HG02759 (cell line): Measurements from ENCODE around the gene CD74.
"Not testable (repeated sequence)": the region's sequence is repeated elsewhere in the genome, so short reads cannot be mapped to it uniquely, and the experiment has no call there.

Experiments
- ATAC-seq: cut with Tn5 transposase; IDR thresholded peaks from one replicate; pipeline ENCODE4 v1.9.1; 2021; ENCODE audit warnings: mild to moderate bottlenecking, moderate library complexity; ENCODE audit not compliant: unreplicated experiment

CD74 gene

DNA sequence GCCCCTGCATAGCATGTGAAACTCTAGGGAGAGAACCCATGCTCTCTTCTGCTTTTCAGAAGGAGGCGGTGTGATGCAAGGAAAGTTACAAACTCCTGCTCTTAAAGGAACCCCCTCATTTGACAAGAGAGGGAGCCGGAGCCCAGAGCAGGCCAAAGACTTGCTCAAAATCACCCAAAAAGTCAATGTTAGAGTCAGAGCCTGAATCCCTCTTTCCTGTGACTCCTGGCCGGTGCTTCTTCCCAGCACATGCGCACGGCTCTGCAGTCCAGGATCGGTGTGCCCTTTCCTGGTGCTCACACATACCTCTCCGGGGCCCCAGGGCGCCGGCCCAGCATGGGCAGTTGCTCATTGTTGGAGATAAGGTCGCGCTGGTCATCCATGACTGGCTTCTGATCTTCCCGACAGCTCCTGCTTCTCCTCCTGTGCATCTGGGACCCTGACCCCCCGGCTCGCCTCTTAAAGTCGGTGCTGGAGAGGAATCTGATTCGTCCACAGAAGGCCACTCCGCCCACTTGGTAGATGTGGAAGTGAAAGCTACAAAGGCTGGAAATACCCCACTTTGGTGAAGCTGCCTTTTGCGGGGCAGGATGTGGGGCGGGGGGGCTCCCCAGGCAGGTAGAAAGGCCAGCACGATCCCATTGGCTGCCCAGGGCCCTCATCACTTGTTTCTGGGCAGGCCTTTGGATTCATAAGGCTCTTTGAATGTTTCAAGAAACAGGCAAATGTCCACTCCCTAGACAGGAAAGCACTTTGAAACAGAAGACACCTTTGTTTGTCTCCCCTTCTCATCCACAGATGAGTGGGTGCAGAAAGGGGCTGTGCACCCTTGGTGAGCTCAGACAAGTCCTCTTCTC, at the start of gene CD74:
CD74 (minus strand) TSS at position 592 of the 857 bp plus-strand sequence; CDS start at position 431, 161 bp downstream.
- peak; percentile 80 for ATAC-seq

DNA sequence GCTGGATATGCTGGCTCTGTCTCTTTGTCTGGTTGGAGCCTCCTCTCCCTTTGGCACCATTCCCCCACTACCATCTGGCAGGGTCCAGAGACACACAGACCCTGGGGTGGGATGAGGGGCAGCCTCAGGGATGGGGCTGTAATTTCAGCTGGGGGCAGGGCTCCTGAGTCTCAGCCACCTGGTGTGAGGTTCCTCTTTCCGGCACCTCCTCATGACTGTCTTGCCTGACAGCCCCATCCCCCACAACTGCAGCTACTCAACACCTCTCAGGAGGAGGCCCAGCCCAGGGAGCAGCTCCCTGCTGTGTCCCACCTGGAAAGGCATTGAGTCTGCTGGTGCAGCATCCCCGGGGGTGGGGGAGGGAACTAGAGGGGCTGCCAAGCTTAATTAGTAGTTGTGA, 48.5 kb upstream of the CD74 start:
- peak; percentile 82 for ATAC-seq

DNA sequence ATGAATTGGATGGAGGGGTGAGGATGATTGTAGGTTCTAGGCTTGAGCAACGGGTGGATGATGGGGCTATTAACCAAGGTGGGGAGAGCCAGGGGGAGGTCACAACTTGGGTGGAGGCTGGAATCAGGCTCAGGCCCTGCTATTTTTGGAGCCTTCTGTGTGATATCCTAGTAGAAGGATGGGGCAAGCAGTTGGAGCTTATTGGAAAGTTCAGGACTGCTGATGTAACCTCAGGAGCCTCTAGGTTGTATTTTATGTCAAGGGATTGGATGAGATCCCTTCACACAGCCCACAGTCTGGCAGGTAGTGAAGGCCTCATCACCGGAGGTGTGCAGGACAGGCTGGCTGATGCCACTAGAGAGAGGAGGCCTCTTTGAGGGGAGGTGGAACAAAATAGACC, 48.1 kb upstream of the CD74 start:
- peak; percentile 21 for ATAC-seq

DNA sequence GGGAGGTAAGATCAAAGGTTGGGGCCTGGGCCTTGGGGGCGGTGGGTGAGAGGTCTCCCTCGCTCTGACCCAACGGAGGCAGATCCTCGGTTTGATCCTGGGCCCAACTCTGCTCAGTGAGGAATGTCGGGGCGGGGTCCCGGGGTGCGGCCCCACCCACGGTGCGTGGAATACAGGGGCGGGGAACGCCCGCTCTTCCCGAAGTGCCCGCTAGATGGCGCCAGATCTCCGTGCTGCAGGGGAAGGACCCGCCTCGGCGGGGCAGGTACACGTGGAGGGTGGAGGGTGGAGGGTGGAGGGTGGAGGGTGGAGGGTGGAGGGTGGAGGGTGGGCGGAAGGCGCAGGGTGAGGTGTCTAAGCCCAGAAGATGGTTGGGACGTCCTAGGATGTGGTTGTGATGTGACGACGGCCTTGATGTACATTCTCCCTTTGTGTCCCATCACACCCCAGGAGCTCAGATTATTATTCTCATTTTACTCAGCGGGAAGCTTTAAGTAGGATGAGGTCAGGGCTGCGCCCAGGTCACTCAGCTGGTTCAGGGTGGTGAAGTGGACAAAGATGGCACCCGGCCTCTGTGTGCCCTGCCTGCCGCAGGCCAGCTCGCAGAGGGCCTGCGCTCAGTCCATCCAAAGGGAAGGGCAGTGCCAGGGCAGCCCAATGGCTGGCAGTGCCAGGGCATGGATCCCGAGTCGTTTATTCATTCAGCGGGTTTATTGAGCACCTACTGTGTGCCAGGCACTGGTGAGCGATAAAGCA, 46.3 kb upstream of the CD74 start:
- ATAC-seq, result peak; percentile 83

DNA sequence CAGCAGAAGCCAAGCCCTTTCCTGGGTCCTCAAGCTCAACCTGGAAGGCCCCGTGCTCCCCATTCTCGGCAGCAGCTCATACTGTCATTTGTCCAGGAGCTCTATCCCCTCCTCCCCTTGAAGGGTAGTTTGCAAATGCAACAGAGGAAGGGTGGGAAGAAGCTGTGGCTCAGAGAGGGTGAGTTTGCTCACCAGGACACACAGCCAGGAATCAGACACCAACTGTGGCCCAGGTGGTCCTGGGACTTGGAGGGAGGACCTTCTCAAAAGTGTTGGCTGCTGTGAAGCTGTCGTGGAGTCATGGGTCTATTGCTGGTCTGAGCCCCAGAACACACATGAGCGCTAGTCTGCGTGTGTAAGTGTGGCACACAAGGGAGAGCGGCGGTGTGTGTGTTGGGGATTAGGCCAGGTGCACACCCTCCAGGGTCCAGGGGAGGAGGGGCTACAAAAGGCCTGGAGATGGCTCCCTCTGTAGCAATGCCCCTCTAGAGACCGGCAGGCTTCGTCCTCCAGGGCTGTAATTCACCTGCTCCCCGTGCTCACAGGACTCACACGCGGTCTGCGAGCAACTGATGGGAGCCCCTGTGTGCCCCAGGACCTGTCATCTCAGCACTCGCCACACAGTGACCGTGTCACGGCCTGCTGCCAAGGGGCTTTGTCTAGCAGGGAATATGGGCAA, 45.0 kb upstream of the CD74 start:
- no peak for ATAC-seq

DNA sequence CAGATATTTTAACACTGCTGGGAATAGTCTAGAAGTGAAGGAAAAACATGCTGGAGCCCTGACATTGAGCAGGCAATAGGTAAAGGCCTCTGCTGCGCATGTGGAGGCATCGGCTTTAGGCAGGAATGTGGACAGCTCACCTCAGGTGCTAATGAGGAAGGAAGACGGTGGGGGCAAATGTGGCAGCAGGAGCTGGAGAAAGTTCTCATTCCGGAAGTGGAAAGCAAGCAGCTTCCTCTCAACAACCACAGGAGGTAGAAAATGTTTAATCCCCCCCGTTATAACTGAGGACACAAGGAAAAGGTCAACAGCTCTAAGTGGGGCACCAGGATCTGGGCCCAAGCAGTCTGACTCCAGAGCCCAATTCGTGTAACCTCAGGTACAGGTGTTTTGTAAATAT, 44.4 kb upstream of the CD74 start:
- ATAC-seq, result no peak

DNA sequence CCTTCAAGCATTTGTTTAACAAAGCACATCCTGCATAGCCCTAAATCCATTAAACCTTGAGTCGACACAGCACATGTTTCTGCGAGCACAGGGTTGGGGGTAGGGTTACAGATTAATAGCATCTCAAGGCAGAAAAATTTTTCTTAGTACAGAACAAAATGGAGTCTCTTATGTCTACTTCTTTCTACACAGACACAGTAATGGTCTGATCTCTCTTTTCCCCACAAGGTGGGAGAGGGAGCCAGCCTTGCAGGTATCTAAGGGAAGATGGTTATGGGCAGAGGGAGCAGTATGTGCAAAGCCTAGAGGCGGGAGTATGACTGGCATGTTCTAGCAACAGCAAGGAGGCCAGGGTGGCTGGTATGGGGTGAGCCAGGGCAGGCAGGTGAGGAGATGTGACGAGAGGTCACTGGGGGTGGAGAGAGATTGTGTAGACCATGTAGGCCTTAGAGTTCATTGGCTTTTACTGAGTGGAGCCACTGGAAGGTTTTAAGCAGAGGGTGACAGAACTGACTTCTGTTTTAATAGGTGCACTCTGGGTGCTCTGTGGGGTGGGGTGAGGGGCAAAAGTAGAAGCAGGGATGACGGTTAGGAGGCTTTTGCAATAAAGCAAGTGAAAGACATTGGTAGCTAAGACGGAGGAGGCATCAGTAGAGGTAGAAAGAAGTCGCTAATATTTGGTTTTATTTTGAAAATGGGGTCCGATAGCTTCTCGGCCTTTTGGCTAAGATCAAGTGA, 42.0 kb upstream of the CD74 start:
- no peak for ATAC-seq

DNA sequence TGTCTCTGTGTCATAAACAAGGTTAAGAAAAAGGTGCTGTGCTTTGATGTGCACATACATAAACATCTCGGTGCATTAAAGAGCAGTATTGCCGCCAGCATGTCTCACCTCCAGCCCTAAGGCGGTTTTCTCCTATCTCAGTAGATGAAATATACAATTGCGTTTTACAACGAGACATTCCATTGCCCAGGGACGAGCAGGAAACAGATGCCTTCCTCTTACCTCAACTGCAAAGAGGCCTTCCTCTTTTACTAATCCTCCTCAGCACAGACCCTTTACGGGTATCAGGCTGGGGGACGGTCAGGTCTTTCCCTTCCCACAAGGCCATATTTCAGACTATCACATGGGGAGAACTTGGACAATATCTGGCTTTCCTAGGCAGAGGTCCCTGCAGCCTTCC, 41.3 kb upstream of the CD74 start:
- ATAC-seq, result not testable (repeated sequence)

DNA sequence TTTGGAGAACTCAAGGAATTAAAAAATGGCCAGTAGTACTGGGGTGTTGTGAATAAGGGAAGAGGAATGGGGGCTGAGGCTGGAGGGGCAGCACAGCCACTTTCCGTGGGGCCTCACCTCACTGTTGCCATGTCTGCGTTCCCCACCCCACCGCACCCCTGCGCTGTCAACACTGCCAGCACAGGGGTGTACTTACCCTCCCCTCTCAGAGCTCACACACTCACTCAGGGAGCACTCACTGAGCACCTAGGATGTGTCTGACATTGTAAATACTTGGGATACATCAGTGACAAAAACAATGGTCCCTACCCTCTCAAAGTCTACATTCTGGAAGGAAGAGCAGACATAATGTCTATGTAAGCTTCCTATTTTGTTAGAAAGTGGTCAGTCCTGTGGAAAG, 40.2 kb upstream of the CD74 start:
- no peak for ATAC-seq

DNA sequence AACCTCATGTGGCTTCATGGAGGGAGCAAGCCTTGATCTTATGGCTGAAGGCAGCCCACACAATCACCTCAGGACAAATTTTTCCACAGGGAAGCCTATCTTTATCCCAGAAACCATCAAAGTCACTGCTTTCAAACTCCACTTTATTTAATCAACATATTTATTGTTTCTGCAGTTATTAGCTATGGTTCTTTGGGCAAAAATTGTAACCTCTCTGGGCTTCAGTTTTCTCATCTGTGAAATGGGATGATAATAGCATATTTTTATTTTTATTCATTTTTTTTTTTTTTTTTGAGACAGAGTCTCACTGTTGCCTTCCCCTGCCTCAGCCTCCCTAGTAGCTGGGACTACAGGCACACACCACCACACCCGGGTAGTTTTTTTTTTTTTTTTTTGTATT, 38.9 kb upstream of the CD74 start:
- no peak for ATAC-seq

DNA sequence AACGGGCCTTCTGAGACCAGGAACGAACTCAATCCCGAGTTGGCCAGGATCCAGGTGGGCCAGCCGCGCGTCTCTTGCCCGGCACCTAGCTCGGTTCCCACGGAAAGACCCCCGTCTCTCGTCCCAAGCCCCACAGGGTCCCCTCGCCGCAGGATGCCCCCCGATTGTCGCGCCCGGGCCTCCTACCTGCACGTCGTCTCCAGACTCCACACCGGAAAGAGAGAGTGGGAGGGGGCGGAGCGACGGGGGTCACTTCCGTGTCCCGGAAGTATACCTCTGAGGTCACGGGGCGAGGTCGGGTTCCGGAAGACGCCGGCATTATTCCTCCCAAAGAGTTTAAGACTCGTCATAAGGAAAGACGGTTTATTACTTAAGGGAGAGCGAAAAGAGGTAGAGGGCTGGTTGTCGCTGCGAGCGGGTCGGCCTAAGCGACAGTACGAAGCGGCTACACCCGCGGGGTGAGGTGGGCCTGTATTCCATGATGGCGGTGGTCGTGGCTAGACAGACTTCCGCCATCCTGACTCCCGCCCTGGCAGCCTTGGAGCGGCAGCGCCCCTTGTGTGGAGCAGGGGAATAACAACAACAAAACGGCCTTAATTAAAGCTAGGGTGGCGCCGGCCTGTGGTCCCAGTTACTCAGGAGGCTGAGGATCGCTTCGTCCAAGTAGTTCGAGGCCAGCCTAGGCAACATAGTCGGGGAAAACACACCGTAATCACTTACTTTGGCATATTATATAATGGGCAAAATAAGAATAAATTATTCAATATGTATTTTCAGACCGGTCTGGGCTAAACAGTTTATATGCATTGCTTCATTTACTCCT, 37.0 kb upstream of the CD74 start, which contains the start of gene RPS14:
RPS14 (minus strand) TSS at position 223 of the 823 bp plus-strand sequence. CDS start 2,006 bp downstream, outside the sequence.
- ATAC-seq, result peak; percentile 95

DNA sequence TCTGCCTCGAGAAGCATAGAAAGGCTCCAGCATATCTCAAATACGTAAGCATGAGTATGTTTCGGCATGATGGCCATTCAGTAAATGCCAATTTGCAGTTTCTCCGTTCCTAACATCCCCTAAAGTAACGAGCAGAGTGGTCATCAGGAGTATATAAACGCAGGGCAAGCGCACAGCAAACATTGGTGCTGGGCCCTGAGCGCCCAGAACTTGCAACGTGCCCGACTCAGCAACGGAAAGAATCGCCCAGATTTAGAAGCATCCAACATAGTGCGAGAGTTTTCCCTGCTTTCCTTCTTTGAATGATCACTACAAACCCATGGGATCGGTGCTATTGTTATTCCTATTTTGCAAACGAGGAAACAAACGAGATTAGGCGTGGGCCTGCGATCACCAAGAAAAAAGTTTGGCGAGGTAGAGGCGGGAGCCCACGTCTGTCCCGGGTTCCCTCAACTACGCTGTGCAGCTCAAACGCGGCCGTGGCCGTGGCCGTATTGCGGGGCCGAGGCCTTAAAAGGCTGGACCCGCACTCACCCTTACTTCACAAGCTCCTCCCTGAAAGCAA, 36.3 kb upstream of the CD74 start:
- peak; percentile 37 for ATAC-seq

DNA sequence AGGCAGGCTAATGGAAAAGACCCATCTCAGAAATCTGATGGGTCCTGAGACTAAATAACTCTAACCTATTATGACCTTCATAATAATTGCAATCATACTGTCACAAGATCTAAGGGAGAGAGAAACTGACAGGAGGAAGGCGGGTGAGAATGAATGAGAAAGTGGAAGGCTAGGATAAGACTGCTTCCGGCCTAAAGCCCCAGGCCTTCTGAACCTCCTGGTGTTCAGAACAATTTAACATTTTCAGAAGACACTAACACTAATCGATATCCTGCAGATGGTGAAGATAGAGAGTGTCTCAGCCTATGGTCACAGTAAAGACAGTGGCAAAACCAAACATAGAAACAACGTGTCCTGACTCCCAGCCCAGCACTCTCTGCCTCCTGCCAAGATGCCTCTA, 35.6 kb upstream of the CD74 start:
- no peak for ATAC-seq

DNA sequence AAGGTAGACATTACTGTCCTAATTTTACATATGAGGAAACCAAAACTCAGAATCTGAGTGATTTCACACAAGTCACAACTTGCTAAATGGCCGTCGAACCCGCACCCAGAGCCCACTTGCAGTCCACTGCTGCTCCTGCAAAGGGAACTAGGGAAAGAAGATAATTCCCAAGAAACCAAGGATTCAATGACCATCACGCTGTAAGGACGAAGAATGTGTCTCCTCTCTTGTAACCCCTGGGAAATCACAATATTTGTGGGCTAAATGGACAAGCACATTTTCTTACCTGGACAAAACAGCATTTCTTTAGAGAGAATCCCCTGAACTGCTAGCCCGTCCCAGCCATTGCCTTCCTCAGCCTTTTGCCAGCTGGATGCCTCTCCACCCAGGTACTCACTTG, 34.5 kb upstream of the CD74 start:
- ATAC-seq, result no peak

DNA sequence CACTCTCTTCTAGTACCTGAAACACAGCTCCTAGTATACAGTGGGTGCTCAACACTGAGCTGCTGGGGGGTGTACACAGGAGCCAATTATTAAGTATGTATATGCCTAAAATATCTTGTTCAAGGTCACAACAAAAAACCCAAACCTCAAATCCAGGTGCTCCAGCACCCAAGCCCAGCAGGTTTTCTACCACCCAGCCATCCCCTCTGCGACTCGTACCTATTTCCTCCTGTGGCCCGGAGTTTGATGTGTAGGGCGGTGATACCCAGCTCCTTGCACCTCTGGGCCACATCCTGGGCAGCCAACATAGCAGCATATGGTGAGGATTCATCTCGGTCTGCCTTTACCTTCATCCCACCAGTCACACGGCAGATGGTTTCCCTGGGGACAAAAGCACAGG, 33.9 kb upstream of the CD74 start:
- no peak for ATAC-seq

DNA sequence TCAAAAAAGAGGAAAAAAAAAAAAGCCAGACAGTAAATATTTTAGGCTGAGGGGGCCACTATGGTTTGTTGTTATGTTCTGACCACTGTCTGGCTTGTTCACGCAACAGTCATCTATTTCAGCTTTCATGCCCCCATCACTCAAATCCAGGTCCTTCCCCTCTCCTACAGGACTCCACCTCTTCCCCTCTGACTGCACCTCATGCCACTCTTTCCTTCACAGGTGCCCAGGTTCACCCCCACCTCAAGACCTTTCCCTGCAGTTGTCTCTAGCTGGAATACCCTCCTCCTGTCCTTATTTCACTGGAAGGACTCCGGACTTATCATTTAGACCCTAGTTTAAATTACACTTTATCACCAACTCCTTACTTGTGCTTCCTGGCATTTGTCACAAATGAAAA, 33.4 kb upstream of the CD74 start:
- ATAC-seq, result no peak

DNA sequence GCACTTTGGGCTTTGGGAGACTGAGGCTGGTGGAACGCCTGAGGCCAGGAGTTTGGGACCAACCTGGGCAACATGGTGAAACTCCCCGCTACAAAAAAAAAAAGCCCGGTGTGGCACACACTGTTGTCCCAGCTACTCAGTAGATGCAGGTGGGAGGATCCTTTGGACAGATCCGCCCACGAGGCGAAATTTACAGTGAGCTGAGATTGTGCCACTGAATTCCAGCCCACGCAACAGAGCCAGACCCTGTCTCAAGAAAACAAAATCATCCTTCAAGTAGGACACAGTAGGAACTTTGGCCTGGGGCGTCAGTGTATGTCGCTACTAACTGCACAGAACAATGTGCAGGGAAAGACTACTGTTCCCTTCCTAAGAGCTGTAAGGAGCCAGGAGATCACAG, 32.1 kb upstream of the CD74 start:
- ATAC-seq, result no peak

DNA sequence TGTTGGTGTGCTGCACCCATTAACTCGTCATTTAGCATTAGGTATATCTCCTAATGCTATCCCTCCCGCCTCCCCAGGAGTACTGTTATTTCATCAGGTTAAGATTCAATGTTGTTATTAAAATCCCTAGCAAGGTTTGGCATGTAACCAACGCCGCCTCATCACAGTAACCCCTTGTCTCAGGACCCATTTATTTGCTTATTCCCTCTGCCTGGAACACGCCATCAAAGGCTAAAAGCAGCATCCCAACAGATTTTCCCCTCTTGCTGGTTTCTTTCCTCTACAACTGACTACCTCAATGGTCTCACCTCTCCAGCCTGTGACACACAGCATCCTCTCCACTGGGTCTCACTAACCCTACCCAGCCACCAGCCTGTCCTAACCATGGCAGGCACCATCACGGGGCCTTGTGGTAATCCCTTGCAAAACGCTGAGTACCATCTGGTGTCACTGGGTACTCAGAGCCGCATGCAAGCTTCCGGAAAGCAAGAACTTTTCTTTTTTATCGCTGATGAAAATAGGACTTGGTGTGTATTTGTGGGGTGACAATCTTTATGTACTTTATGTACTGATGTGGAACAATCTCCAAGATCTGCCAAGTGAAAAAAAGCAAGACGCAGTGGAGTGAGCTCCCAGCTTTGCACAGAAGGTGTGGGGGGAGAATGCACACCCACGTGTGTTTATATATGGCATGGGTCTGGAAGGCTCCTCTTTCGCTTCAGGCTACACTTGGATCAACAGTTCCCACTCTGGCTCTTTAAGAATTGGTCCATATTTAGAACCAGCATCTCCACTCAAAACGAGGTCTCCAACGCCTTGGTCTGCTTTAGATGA, 30.7 kb upstream of the CD74 start:
- ATAC-seq, result no peak

DNA sequence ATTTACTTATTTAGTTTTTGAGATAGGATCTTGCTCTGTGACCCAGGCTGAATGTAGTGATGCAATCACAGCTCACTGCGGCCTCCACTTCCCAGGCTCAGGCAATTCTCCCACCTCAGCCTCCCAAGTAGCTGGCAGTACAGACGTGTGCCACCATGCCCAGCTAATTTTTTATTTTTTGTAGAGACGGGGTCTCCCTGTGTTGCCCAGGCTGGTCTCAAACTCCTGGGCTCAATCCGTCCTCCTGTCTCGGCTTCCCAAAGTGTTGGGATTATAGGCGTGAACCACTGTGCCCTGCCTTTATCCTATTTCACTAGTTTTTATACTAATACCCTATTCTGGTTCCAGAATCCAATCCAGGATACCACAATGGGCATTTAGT, 30.0 kb upstream of the CD74 start:
- ATAC-seq, result no peak
